BLaER1 treated with 17β-estradiol and CSF1 and Interleukin-3, amounts not matched to agents 10 nM and 100 nM (cell line): Measurements from ENCODE around the gene BMP6.
"Not testable (repeated sequence)": the region's sequence is repeated elsewhere in the genome, so short reads cannot be mapped to it uniquely, and the experiment has no call there.

Source experiments
- H3K27ac ChIP-seq, 11 experiments: shearing (Covaris generic); formaldehyde crosslinking; 2 replicates each; pipeline ENCODE4 v1.8.1; 2022
- H3K27me3 ChIP-seq, 11 experiments: shearing (Covaris generic); formaldehyde crosslinking; 2 replicates each; pipeline ENCODE4 v1.8.1; 2022
- H3K36me3 ChIP-seq, 11 experiments: shearing (Covaris generic); formaldehyde crosslinking; 2 replicates each; pipeline ENCODE4 v1.8.1; 2022
- H3K4me1 ChIP-seq, 10 experiments: shearing (Covaris generic); formaldehyde crosslinking; 2 replicates each; pipeline ENCODE4 v1.8.1; 2022
- H3K4me2 ChIP-seq, 11 experiments: shearing (Covaris generic); formaldehyde crosslinking; 2 replicates each; pipeline ENCODE4 v1.8.1; 2022
- H3K4me3 ChIP-seq, 10 experiments: shearing (Covaris generic); formaldehyde crosslinking; 2 replicates each; pipeline ENCODE4 v1.8.1; 2022
- H3K9ac ChIP-seq, 11 experiments: shearing (Covaris generic); formaldehyde crosslinking; 2 replicates each; pipeline ENCODE4 v1.8.1; 2022
- H3K9me3 ChIP-seq, 11 experiments: shearing (Covaris generic); formaldehyde crosslinking; replicated peaks in 1 of 11; 2 replicates each; pipeline ENCODE4 v1.8.1; 2022
- H4K20me1 ChIP-seq, 11 experiments: shearing (Covaris generic); formaldehyde crosslinking; 2 replicates each; pipeline ENCODE4 v1.8.1; 2022
- Cebpa-rat ChIP-seq, 11 experiments: shearing (Covaris generic); IDR thresholded peaks; 2 replicates each; pipeline ENCODE4 v1.8.1; 2022

Gene BMP6

DNA sequence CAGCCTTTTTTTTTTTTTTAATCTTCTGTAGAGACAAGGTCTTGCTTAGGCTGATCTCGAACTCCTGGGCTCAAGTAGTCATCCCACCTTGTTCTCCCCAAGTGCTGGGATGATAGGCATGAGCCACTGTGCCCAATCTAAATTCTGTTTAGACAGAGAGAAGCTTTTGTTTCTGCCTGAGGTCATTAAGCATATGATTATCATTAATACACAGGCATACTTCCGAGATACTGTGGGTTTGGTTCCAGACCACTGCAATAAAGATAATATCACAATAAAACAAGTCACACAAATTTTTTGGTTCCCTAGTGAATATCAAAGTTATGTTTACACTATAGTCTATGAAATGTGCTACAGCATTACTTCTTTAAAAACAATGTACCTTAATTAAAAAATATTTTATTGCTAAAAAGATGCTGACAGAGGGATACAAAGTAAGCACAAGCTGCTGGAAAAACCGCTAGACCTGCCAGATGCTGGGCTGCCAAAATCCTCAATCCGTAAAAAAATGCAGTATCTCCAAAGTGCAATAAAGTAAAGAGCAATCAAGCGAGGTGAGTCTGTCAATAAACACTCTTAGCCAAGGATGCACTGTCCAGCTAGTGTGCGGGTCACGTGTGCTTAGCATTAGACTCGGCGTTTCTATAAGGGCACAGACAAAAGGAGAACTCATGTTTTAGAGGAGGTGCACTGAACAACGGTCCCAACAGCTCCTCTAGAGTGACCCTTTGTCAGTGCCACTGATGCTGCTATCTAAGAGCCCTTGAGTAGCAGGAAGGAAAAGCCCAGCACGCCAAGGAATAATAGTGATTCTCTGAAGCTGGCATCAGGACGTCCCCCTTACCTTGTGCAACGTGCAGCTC, 168.6 kb downstream of the BMP6 start:
- no peak overlapping the region for H3K4me3 ChIP-seq
- peaks cover 0 to 14% (median 4%) of the 10 kb centered on the region in 11 experiments; a peak in 10 of 22 replicates for H3K9me3 ChIP-seq
- no peak overlapping the region for H3K9ac ChIP-seq
- TF ChIP-seq Cebpa-rat (IDR thresholded peaks at IDR 0.05) = no peak
- peaks cover 95 to 100% (median 98%) of the 10 kb centered on the region in 11 experiments for H3K36me3 ChIP-seq
- H3K27ac ChIP-seq = no peak overlapping the region
- no peaks in the 10 kb centered on the region for H3K27me3 ChIP-seq
- no peaks in the 10 kb centered on the region for H3K4me1 ChIP-seq
- H4K20me1 ChIP-seq = peaks cover 0 to 43% (median 27%) of the 10 kb centered on the region in 11 experiments; a peak in 13 of 22 replicates
- no peak overlapping the region for H3K4me2 ChIP-seq

DNA sequence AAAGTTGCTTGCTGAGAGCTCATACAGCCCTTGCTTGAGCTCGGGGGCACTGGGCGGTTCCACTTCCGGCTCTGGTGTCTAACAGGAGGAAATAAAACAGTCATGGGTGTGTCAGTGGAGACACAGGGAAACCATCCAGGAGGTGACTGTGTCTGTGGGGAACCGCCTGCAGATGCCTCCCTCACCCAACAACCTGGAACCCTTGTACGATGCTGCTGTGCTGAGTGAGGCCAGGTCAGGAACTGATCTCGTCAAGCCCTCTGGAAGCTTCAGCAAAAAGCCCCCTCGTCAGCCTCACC, 169.2 kb downstream of the BMP6 start:
- Histone ChIP-seq H3K27me3 (no peaks in the 10 kb centered on the region), H3K27ac (no peak overlapping the region), H3K36me3 (peaks cover 95 to 100% (median 98%) of the 10 kb centered on the region in 11 experiments), H3K4me2 (no peak overlapping the region), H3K9me3 (peaks cover 0 to 14% (median 4%) of the 10 kb centered on the region in 11 experiments; a peak in 10 of 22 replicates), H3K9ac (no peak overlapping the region), H4K20me1 (peaks cover 0 to 49% (median 33%) of the 10 kb centered on the region in 11 experiments; a peak in 15 of 22 replicates), H3K4me1 (no peaks in the 10 kb centered on the region), H3K4me3 (no peak overlapping the region)
- TF ChIP-seq Cebpa-rat (IDR thresholded peaks at IDR 0.05) = no peak

DNA sequence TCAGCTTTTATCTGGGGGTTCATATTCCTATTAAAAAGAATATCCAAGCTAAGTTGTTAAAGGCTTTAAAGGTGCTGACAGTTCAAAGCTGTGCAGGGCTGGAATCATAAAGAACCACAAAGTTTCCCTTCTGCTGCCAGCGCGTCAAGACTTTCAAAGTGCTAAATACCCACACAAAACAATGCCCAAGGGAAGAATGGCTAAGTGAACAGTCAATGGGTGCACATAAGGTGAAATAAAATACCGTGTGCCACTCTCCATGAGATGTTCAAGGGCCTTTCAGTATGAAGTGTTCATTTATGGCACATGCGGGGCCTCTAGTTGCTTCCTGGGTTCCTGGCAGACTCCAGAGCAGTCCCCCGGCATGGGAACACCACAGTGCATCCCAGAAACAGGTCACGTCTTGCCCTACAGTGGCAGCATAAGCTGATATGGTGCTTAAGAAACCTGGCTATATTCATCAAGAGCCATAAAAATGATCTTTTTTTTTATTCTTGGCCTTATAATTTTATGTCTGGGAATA, 170.6 kb downstream of the BMP6 start:
- H3K4me1 ChIP-seq = no peaks in the 10 kb centered on the region
- no peaks in the 10 kb centered on the region for H3K27me3 ChIP-seq
- no peak for TF ChIP-seq Cebpa-rat (IDR thresholded peaks at IDR 0.05)
- peaks cover 0 to 60% (median 47%) of the 10 kb centered on the region in 11 experiments; a peak in 17 of 22 replicates for H4K20me1 ChIP-seq
- H3K36me3 ChIP-seq = peaks cover 95 to 100% (median 98%) of the 10 kb centered on the region in 11 experiments
- H3K27ac ChIP-seq = no peak overlapping the region
- no peak overlapping the region for H3K4me2 ChIP-seq
- H3K9me3 ChIP-seq = peaks cover 0 to 14% (median 4%) of the 10 kb centered on the region in 11 experiments; a peak in 10 of 22 replicates
- no peak overlapping the region for H3K4me3 ChIP-seq
- no peak overlapping the region for H3K9ac ChIP-seq

DNA sequence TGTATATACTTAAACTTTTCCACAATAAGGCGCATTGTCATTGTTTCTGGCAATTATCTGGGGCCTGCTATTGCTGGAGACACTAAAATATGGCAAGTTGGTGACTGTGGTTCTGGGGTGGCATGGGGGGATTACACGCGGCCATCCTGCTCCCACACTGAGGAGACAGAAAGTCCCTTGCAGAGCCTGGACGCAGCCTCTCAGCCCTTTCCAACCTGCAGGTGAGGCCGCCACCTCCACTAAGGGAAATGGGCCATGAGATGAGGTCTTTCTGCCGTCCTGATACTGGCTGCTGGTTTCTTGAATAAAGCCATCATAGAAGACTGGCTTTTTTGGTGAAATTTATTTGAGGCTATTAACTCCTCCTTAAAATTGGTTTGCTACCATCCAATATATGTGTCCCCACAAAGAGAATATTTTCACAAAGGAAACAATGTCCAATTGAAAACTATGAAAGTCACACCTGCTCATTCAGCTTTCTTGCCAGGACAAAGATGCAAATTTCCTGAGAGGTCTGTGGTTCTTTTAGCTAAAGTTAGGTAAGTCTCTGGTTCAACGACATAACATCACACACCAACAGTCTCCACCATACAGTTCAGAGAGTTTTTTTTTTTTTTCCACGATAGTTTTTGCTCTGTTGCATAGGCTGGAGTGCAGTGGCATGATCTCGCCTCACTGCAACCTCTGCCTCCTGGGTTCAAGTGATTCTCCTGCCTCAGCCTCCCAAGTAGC, 171.7 kb downstream of the BMP6 start:
- Histone ChIP-seq H3K4me2 (no peak overlapping the region), H3K4me1 (no peaks in the 10 kb centered on the region), H3K9ac (no peak overlapping the region), H3K9me3 (peaks cover 0 to 11% (median 4%) of the 10 kb centered on the region in 11 experiments; a peak in 10 of 22 replicates), H3K36me3 (peaks cover 95 to 100% (median 98%) of the 10 kb centered on the region in 11 experiments), H3K27me3 (no peaks in the 10 kb centered on the region), H4K20me1 (peaks cover 0 to 70% (median 53%) of the 10 kb centered on the region in 11 experiments; a peak in 17 of 22 replicates), H3K4me3 (no peak overlapping the region), H3K27ac (no peak overlapping the region)
- no peak for TF ChIP-seq Cebpa-rat (IDR thresholded peaks at IDR 0.05)

DNA sequence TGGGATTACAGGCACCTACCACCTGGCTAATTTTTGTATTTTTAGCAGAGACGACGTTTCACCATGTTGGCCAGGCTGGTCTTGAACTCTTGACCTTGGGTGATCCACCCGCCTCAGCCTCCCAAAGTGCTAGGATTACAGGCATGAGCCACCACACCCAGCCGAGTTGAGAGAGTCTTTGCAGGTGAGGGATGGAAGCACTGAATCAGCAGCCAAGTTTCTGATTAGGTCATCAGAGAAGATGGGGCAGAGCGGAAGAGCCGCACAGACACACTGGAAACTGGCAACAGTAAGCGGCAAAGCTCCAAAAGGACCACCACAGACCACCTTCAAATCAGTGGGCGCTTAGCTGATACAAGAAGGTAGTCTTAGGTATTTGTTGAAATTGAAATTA, 172.3 kb downstream of the BMP6 start:
- H3K27ac ChIP-seq, H3K4me3 ChIP-seq, H3K4me1 ChIP-seq, H3K9me3 ChIP-seq, H3K9ac ChIP-seq, H3K4me2 ChIP-seq, H3K27me3 ChIP-seq: not testable (repeated sequence)
- Histone ChIP-seq H4K20me1 (peaks cover 0 to 74% (median 58%) of the 10 kb centered on the region in 11 experiments; a peak in 17 of 22 replicates), H3K36me3 (peaks cover 95 to 100% (median 98%) of the 10 kb centered on the region in 11 experiments)

DNA sequence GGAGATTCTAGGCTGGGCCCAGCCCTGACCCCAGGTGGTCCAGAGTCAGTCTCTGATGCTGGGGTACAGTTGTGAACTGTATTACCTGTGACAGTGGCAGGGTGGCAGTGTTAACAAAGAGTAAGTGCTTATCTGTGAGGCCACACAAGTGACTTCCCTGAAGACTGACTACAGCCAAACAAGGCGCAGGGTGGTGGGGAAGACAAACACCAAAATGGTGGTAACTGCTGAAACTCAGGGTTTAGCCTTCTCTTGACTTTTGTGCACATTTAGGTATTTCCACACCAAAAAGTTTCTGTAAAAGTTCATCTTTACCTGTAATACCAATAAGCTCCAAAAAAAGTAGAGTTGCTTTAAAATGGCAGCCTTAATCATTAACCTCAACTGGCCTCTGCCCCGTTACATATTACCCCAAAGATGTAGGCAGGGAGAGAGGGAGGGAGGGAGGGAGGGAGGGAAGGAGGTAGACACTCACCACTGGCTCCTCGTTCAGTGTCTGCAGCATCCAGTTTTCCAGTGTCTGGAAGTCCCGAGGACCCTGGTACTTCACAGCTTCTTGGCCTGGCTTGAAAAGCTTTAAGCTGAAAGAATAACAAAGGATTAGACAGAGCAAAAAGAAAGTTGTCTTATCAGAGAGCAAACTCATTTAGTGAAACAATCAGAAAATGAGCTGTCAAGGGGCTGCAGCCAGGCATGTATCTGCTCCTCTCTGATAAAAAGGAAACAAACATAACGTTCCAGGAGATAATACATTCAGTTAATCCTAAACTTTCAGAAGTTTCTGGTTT, 173.4 kb downstream of the BMP6 start:
- no peak for TF ChIP-seq Cebpa-rat (IDR thresholded peaks at IDR 0.05)
- Histone ChIP-seq H3K4me1 (no peaks in the 10 kb centered on the region), H3K4me3 (no peak overlapping the region), H4K20me1 (peaks cover 0 to 85% (median 69%) of the 10 kb centered on the region in 11 experiments; a peak in 18 of 22 replicates), H3K36me3 (peaks cover 95 to 100% (median 98%) of the 10 kb centered on the region in 11 experiments), H3K27ac (no peak overlapping the region), H3K9ac (no peak overlapping the region), H3K27me3 (no peaks in the 10 kb centered on the region), H3K4me2 (no peak overlapping the region), H3K9me3 (no peaks in the 10 kb centered on the region)

DNA sequence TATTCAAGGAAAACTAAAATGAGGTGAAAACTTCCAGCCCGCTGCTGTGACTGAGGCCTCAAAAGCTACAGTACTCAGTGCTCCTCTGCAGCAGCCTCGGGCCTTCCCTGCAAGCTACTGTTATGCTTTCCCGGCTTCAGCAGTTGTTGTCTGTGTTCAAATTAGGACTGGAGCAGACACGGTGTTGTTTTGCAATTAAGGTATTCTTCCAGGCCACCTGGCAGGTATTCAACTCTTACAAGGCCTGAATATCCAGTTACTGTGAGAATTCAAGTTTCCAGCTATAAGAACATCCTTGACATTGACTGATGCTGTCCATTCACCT, 174.0 kb downstream of the BMP6 start:
- H3K4me1 ChIP-seq = no peaks in the 10 kb centered on the region
- no peak overlapping the region for H3K9ac ChIP-seq
- no peak overlapping the region for H3K4me2 ChIP-seq
- H3K36me3 ChIP-seq = peaks cover 95 to 100% (median 98%) of the 10 kb centered on the region in 11 experiments
- H4K20me1 ChIP-seq = peaks cover 1 to 88% (median 74%) of the 10 kb centered on the region in 11 experiments; a peak in 21 of 22 replicates
- no peak for TF ChIP-seq Cebpa-rat (IDR thresholded peaks at IDR 0.05)
- no peaks in the 10 kb centered on the region for H3K9me3 ChIP-seq
- H3K27me3 ChIP-seq = no peaks in the 10 kb centered on the region
- H3K4me3 ChIP-seq = no peak overlapping the region
- H3K27ac ChIP-seq = no peak overlapping the region

DNA sequence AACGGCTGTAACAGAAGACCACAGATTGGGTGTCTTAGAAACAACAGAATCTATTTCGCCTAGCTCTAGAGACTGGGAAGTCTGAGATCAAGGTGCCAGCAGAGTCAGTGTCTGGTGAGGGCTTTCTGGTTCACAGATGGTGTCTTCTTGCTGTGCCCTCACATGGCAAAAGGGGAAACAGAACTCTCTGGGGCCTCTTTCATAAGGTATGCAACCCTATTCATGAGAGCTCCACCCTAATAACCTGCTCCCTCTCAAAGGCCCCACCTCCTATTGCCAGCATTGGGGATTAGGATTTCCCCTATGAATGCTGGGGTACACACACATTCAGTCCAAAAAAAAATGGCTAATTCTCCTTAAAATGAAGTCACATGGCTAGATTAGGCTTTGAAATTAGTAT, 174.7 kb downstream of the BMP6 start:
- no peak overlapping the region for H3K4me3 ChIP-seq
- no peaks in the 10 kb centered on the region for H3K4me1 ChIP-seq
- no peak overlapping the region for H3K4me2 ChIP-seq
- H3K9me3 ChIP-seq = no peaks in the 10 kb centered on the region
- H4K20me1 ChIP-seq = peaks cover 6 to 88% (median 78%) of the 10 kb centered on the region in 11 experiments; a peak in 21 of 22 replicates
- no peak overlapping the region for H3K9ac ChIP-seq
- no peak for TF ChIP-seq Cebpa-rat (IDR thresholded peaks at IDR 0.05)
- no peak overlapping the region for H3K27ac ChIP-seq
- H3K27me3 ChIP-seq = no peaks in the 10 kb centered on the region
- peaks cover 94 to 100% (median 96%) of the 10 kb centered on the region in 11 experiments for H3K36me3 ChIP-seq
